Aorta (tissue), 5 donors: Measurements from ENCODE around the gene QSOX2. TPM values are rescaled to one million over a fixed set of nuclear protein-coding genes. Genes with fewer than 3 reads are reported as not detected.

Experiments
- ATAC-seq: fragments of 200-7000 bp; cut with Tn5 transposase; one replicate; pipeline ENCODE4 v1.9.1; 2022; ENCODE audit warnings: moderate library complexity; ENCODE audit not compliant: low FRiP score
- DNase-seq, 2 donors: peaks; one replicate each; pipeline ENCODE4 v3.0.0-alpha.2; 2020
- H3K27ac ChIP-seq, 2 donors: one replicate each; pipeline ENCODE4 v1.5.1; 2013; ENCODE audit warnings: low read length in 2 of 2, mild to moderate bottlenecking in 2 of 2, moderate library complexity in 2 of 2, control low read depth in 1 of 2, inconsistent platforms in 1 of 2, low read depth in 1 of 2
- H3K27me3 ChIP-seq, 2 donors: one replicate each; pipeline ENCODE4 v1.6.1; 2013; ENCODE audit warnings: control low read depth in 1 of 2, low read length in 1 of 2, mild to moderate bottlenecking in 1 of 2, moderate library complexity in 1 of 2; ENCODE audit not compliant: insufficient read depth in 2 of 2, control insufficient read depth in 1 of 2
- H3K36me3 ChIP-seq, 2 donors: one replicate each; pipeline ENCODE4 v1.6.1; 2013; ENCODE audit warnings: control low read depth in 1 of 2, low read length in 1 of 2, mild to moderate bottlenecking in 1 of 2; ENCODE audit not compliant: insufficient read depth in 2 of 2, control insufficient read depth in 1 of 2
- H3K4me1 ChIP-seq, 2 donors: one replicate each; pipeline ENCODE4 v1.6.1; 2013; ENCODE audit warnings: low read length in 2 of 2, control low read depth in 1 of 2, mild to moderate bottlenecking in 1 of 2, moderate library complexity in 1 of 2; ENCODE audit not compliant: insufficient read depth in 2 of 2, control insufficient read depth in 1 of 2
- H3K4me3 ChIP-seq, 2 donors: one replicate each; pipeline ENCODE4 v1.5.1; 2013; ENCODE audit warnings: low read length in 2 of 2, control low read depth in 1 of 2, mild to moderate bottlenecking in 1 of 2
- H3K9me3 ChIP-seq: one replicate; pipeline ENCODE4 v1.6.1; 2013; ENCODE audit warnings: mild to moderate bottlenecking, low read length; ENCODE audit not compliant: control insufficient read depth
- WGBS, 2 donors: extraction: QIAGEN DNeasy Blood & Tissue Kit; methylation state at CpG; one replicate each; pipeline ENCODE4 v1.1.7; 2013; 5-methylcytosine and 5-hydroxymethylcytosine counted together
- intact Hi-C, 2 donors: fragments of 100-400 bp; cut with DNase I; formaldehyde crosslinking; loops; one replicate each; pipeline versions ENCODE4 v1.14.2 to v1.15.0; 2022
- polyA plus RNA-seq, 2 donors: library from polyadenylated mRNA; stranded (reverse); fragments of 200-250 nt; gene quantifications; one replicate each; pipeline ENCODE4 v1.2.3, GENCODE V29; 2013
- total RNA-seq, 2 donors: library from RNA; stranded (reverse); fragmentation: NEBNext Ultra II Directional; extraction: Animal tissue kit (Norgen Biotek cat#: 25700); gene quantifications; one replicate each; pipeline ENCODE4 v1.2.1, GENCODE V29; 2021
- donor health status: healthy with polysubstance abuse.
- donor health status: Bipolar disorder and iron deficiency.
- donor health status: DM: no; HTN: no; CAD: no.
- donor health status: DM: no; HTN: no; CAD: no.
- donor health status: DM: yes; HTN: yes; CAD: no.

QSOX2 gene
- total and polyA plus RNA-seq, 4 donors, result 1.0 to 7.9 (median 6.3) TPM

DNA sequence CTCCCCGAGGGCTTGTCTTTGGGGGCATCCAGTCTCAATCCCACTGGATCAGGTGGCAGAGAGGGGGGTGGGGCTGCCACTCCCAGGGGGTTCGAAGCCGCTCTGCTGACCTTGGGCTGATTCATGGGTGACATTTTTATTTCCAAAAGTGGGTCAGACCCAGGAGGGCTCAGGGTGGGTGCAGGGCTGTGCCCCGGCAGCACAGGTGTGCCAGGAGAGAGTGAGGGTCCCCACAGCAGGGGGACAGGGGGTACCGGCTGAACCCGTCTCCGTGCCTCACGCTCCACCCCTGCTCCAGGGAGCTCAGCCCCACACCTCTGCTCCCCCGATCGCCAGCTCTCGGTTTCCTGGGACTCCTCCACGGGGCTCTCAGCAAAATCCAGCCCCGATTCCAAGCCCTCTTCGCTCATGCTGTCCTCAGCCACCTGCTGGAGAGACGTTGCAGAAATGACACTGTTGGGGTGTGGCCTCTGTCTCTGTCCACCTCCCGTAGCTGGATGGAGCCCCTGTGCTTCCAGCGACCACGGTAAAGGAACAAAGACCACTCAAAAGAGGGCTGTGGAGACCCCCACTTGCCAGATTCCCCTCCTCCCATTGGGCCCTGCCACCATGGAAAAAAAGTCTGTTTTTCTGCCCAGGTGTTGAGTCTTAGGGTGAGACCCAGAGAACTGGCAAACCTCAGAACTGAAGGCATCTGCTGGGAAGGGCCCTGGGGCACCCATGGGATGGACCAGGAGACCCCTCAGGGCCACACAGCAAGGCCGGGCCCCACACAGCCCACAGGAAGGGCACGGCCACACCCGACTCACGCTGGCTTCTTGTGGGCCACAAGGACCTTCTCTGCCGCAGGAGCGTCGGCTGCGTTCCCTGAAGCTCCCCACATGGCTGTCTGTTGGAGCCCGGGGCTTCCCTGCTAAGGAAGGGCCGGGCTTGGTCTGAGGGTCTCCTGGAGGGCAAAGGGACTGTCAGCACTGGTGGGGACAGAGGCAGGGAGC lies 10.6 kb upstream of the QSOX2 start:
- Histone ChIP-seq H3K4me1 (no peaks in the 10 kb centered on the region), H3K27ac (no peak overlapping the region), H3K27me3 (no peaks in the 10 kb centered on the region), H3K4me3 (no peak overlapping the region), H3K36me3 (no peaks in the 10 kb centered on the region), H3K9me3 (no peaks in the 10 kb centered on the region)
- intact Hi-C loops, result no loop called here
- DNase-seq (no peak), ATAC-seq (no peak)
- WGBS, 2 donors, result 74 to 79% methylated on average over 27 to 28 of the region's 28 CpGs

DNA sequence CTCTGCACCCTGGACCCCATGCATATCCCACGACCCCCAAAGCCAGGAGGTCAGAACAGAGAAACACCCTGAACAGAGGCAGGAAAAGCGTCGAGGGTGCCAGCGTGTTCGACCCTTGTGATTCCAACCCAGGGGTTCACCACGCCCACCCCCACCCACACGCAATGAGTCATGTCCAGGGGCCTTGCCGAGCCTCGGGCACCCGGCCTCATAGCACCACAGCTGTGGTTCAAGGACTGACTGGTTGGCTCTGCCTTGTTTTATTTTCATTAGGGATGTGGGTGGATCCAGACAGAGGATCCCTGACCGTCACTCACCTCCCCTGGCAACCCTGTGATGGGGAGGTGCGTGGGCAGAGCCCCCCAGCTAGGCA lies 9.5 kb upstream of the QSOX2 start:
- Histone ChIP-seq H3K27me3 (no peaks in the 10 kb centered on the region), H3K4me1 (no peaks in the 10 kb centered on the region), H3K27ac (no peak overlapping the region), H3K9me3 (no peaks in the 10 kb centered on the region), H3K36me3 (no peaks in the 10 kb centered on the region), H3K4me3 (no peak overlapping the region)
- DNase-seq (no peak), ATAC-seq (no peak)
- intact Hi-C loops, result no loop called here
- WGBS, 2 donors, result 43 to 47% methylated on average over 12 of the region's 12 CpGs

DNA sequence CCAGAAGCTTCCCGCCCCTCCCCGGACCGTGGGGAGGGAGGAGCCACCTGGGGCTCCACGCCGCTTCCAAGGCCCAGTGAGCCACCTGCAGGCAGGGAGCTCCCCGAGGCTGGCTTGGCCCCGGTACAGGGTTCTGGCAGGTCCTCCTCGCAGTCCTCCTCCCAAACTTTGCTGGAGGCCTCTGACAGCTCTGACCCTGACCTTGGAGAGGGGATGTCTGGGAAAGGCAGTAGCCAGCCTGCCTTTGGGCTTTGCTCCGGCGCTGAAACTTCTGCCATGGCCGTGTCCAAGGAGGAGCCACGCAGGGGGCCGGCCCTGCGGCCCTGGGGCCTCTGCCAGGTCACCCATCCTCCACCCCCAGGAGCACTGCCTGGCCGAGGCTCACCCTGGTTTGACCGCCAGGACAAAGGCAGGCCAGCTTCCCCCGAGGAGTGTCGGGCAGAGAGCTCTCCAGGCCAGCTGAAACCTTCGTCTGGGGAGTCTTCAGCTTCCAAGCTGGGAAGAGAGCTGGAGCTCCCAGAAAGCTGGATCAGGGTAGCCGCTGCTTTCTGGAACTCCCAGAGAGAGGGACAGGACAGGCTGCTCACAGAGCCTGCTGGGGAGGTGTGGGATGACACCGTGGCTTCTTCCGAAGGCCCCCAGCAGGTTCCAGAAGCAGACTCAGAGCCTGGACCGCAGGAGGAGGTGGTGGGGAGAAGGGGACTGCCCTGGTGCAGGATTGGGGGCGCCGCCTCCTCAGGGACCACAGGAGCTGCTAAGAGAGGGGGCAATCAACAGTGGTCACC lies 9.0 kb upstream of the QSOX2 start:
- Histone ChIP-seq H3K4me1 (no peaks in the 10 kb centered on the region), H3K4me3 (no peak overlapping the region), H3K36me3 (no peaks in the 10 kb centered on the region), H3K27me3 (no peaks in the 10 kb centered on the region), H3K27ac (no peak overlapping the region), H3K9me3 (no peaks in the 10 kb centered on the region)
- DNase-seq (no peak), ATAC-seq (no peak)
- 68 to 69% methylated on average over 25 of the region's 25 CpGs for WGBS, 2 donors
- intact Hi-C loops, result no loop called here

DNA sequence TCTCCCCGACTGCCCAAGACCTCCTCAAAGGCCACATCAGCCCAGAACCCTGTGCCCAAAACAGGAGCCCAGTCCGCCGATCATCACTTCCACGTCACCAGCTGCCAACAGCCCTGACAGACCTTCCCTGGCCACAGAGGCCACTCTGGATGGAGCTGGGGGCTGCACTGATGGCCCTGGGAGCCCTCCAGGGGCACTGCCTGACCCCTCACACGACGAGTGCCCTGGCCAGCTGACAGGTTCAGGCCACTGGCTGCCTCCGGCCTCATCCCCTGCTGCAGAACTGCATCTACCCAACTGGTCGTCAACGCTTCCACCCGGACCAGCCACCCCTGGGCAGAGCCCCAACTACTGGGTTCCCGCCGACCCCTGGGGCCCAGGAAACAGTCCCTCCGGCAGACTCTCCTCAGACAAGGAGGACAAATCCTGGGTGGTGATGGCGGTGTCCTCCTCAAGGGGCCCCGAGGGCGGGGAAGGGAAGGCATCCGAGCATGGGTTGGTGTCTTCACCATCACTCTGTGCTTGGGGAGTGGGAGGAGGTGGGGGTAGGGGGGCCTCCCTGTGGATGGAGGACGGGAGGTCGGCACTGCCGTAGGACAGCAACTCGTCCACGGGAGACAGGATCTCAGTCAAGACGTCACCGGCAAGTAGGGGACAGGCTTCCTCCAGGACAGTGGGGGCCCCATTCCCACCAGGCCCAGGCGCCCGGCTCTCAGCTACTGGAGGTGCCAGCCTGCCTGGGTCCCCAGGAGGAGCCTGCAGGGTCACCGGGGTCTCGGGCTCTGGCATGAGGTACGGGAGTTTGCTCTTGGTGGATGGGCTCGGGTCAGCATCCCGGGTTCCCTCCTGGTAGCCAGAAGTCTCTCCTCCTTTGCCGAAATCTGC lies 7.9 kb upstream of the QSOX2 start:
- intact Hi-C loops, result no loop called here
- DNase-seq, result no peak
- WGBS, 2 donors, result 83 to 85% methylated on average over 32 of the region's 32 CpGs
- H3K36me3 ChIP-seq, result no peaks in the 10 kb centered on the region
- no peaks in the 10 kb centered on the region for H3K4me1 ChIP-seq
- H3K27ac ChIP-seq, result no peak overlapping the region
- no peaks in the 10 kb centered on the region for H3K9me3 ChIP-seq
- no peak overlapping the region for H3K4me3 ChIP-seq
- ATAC-seq, result no peak
- no peaks in the 10 kb centered on the region for H3K27me3 ChIP-seq

DNA sequence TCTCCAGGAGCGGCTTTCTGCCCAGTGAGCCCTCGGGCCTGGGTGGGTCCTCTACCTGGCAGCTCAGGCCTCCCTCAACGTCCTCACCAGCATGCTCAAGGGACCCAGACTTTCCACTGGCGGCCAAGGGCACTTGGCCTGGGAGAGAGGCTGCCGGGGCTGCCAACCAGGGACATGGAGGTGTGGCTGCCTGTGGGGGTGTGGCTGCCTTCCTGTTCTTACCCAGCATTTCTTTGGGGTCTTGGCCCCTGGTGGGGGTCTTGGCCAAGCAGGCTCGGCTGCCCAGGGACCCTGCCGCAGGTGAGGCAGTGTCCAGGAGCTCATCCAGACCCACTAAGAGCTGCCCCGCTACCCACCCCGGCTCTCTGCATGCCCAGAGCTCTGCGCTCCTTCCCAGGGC lies 7.2 kb upstream of the QSOX2 start:
- Histone ChIP-seq H3K36me3 (no peaks in the 10 kb centered on the region), H3K27ac (no peak overlapping the region), H3K4me1 (no peaks in the 10 kb centered on the region), H3K4me3 (no peak overlapping the region), H3K27me3 (no peaks in the 10 kb centered on the region), H3K9me3 (no peaks in the 10 kb centered on the region)
- 87 to 90% methylated on average over 10 of the region's 10 CpGs for WGBS, 2 donors
- intact Hi-C loops, result no loop called here
- no peak for ATAC-seq
- no peak for DNase-seq

DNA sequence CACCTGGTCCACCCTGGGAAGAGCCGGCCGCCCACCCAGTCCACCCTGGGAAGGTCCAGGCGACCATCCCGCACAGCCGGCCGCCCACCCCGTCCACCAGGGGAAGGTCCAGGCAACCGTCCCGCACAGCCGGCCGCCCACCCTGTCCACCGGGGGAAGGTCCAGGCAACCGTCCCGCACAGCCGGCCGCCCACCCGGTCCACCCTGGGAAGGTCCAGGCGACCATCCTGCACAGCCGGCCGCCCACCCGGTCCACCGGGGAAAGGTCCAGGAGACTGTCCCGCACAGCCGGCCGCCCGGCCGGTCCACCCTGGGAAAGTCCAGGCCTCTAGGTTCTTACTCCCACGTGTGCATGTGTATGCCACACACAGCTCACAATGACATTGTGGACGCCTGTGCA lies 6.7 kb upstream of the QSOX2 start:
- Histone ChIP-seq H3K4me1 (no peaks in the 10 kb centered on the region), H3K4me3 (no peak overlapping the region), H3K36me3 (no peaks in the 10 kb centered on the region), H3K9me3 (no peaks in the 10 kb centered on the region), H3K27ac (no peak overlapping the region), H3K27me3 (no peaks in the 10 kb centered on the region)
- DNase-seq (no peak), ATAC-seq (no peak)
- intact Hi-C loops, result no loop called here
- WGBS, 2 donors, result 93 to 95% methylated on average over 20 to 29 of the region's 29 CpGs

DNA sequence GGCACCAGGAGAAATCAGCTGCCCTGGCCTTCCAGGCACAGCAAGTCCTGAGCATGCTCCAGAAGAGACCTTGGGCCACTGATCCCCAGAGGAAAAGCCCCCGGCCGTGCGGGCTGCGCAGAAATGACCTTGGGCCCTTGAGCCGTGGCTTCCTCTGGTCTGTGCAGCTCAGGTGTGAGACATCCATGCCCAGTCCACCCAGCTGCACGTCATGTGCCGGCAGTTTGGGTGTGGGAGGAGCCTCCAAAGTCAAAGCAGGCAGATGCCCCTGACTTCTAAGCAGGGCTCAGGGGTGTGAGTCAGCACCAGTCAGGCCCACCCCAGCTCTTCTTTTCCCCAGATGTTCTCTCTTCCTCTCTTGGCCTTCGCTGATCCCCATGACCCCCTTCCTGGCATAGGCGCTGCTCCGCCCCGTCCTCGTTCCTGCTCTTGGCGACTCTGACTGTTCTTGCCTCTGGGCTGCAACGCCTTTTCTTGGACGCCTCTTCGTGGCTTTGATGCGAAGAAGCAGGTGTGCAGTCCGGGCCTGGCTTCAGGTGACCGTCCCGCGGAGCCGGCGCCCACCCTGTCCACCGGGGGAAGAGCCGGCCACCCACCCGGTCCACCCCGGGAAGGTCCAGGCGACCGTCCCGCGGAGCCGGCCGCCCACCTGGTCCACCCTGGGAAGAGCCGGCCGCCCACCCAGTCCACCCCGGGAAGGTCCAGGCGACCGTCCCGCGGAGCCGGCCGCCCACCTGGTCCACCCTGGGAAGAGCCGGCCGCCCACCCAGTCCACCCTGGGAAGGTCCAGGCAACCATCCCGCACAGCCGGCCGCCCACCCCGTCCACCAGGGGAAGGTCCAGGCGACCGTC lies 5.9 kb upstream of the QSOX2 start:
- ATAC-seq (no peak), DNase-seq (no peak)
- intact Hi-C loops, result no loop called here
- Histone ChIP-seq H3K36me3 (no peaks in the 10 kb centered on the region), H3K27ac (no peak overlapping the region), H3K27me3 (no peaks in the 10 kb centered on the region), H3K4me1 (no peaks in the 10 kb centered on the region), H3K4me3 (no peak overlapping the region), H3K9me3 (no peaks in the 10 kb centered on the region)
- WGBS, 2 donors, result 88 to 91% methylated on average over 26 to 50 of the region's 50 CpGs

DNA sequence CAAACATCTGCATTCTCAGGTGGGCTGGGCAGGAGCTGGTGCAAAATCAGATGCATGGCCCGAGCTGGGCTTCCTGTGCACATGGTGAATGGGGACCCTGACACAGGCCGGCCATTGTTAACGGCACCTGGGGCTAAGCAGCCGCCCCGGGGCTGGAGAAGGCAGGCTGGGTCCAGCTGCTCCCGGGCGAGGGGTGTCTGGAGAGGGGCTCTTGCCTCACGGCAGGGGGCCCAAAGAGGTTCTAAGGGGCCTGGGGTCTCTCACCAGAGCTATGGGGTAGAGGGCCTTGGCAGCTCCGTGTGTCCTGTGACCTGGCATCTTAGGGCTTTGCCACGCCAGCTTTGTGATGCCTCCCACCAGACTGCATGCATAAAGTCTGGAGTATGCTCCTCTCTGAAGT lies 5.1 kb upstream of the QSOX2 start:
- Histone ChIP-seq H3K4me1 (no peaks in the 10 kb centered on the region), H3K4me3 (no peak overlapping the region), H3K27me3 (no peaks in the 10 kb centered on the region), H3K36me3 (no peaks in the 10 kb centered on the region), H3K27ac (no peak overlapping the region), H3K9me3 (no peaks in the 10 kb centered on the region)
- ATAC-seq (no peak), DNase-seq (no peak)
- 70 to 73% methylated on average over 10 of the region's 10 CpGs for WGBS, 2 donors
- intact Hi-C loops, result no loop called here
